ENCODE results near the gene PRDM8. TPM values are rescaled to one million over a fixed set of nuclear protein-coding genes. Genes with fewer than 3 reads are reported as not detected.

The PRDM8 gene
- total RNA-seq, 1 experiment from 2014 or later: not detected

- TF ChIP-seq ZBTB43 (CRISPR knock-in tag; IDR thresholded peaks at IDR 0.05): no peak
Observed at GRCh38 chr4:80199004-80199560, 1.8 kb downstream of the PRDM8 start (continued).

- peaks cover 97% of the 10 kb centered on the region for H3K27me3 Mint-ChIP-seq (ENCODE audit: low read depth)
- no peaks in the 10 kb centered on the region for H3K9me3 Mint-ChIP-seq
- H3K4me1 Mint-ChIP-seq: peaks cover 36% of the 10 kb centered on the region
- H3K27ac Mint-ChIP-seq: no peak overlapping the region
- ChIA-PET CTCF (interaction anchor here (0.5 kb wide), 1 partner anchor 1424 kb away, joined by 6 read pairs; the partner anchor contains the start of gene BMP2K), POLR2A (no interaction called here)
- no peak for TF ChIP-seq MAX (CRISPR knock-in tag; IDR thresholded peaks at IDR 0.05)
- no peak overlapping the region for H3K4me3 Mint-ChIP-seq
- ATAC-seq (no peak), DNase-seq (ENCODE audit: low spot score) (no peak)
- H3K36me3 Mint-ChIP-seq: 0 out of 2 replicates have a peak, but pooled peaks cover 2% of the 10 kb centered on the region
Observed at GRCh38 chr4:80199947-80200346, 2.6 kb downstream of the PRDM8 start.

- POLR2A ChIA-PET: no interaction called here
- Mint-ChIP-seq H3K9me3 (no peaks in the 10 kb centered on the region), H3K36me3 (no peaks in the 10 kb centered on the region), H3K4me1 (peaks cover 36% of the 10 kb centered on the region), H3K27me3 (ENCODE audit: low read depth) (peaks cover 97% of the 10 kb centered on the region), H3K27ac (no peak overlapping the region), H3K4me3 (peak overlapping the region; percentile 62)
- no peak for TF ChIP-seq HMGXB4 (CRISPR knock-in tag; IDR thresholded peaks at IDR 0.05)
- TF ChIP-seq FOXP4 (CRISPR knock-in tag; IDR thresholded peaks at IDR 0.05): 0 out of 2 replicates have a peak, but pooled peaks have one; percentile 54
- TF ChIP-seq FOXK1 (CRISPR knock-in tag; IDR thresholded peaks at IDR 0.05): no peak
- no peak for TF ChIP-seq NR2C2 (CRISPR knock-in tag; IDR thresholded peaks at IDR 0.05)
- CTCF ChIA-PET: interaction anchor here (0.7 to 2.0 kb wide), 14 partner anchors 11 to 829 kb away, joined by 3 to 28 read pairs (median 8); partner anchors contain the start of genes ANTXR2, BMP3, CFAP299 and FGF5
- peak; percentile 29 for DNase-seq (ENCODE audit: low spot score)
- peak; percentile 1; the same call in 1 of the 2 replicates for ATAC-seq
Observed at GRCh38 chr4:80201252-80202151, 4.2 kb downstream of the PRDM8 start.

GRCh38 chr4:80202190-80202711, 4.9 kb downstream of the PRDM8 start:
- Mint-ChIP-seq H3K4me3 (peak overlapping the region; percentile 62), H3K27ac (no peak overlapping the region), H3K27me3 (ENCODE audit: low read depth) (peaks cover 97% of the 10 kb centered on the region), H3K36me3 (no peaks in the 10 kb centered on the region), H3K9me3 (no peaks in the 10 kb centered on the region), H3K4me1 (peaks cover 32% of the 10 kb centered on the region)
- peak; percentile 85 for DNase-seq (ENCODE audit: low spot score)
- ChIA-PET POLR2A (interaction anchor here (1.0 kb wide), 2 partner anchors 17 to 828 kb away, joined by 3 read pairs; partner anchors contain the start of gene BMP3), CTCF (interaction anchor here (0.7 to 2.0 kb wide), 15 partner anchors 9 to 829 kb away, joined by 3 to 28 read pairs (median 8); partner anchors contain the start of genes ANTXR2, BMP3, CFAP299 and FGF5)
- peak; percentile 43 for ATAC-seq
- TF ChIP-seq CTCF (IDR thresholded peaks at IDR 0.05) (peak; percentile 64), PRDM15 (CRISPR knock-in tag; IDR thresholded peaks at IDR 0.05) (no peak), TCF7 (CRISPR knock-in tag; IDR thresholded peaks at IDR 0.05; ENCODE audit: low read depth) (no peak), MAX (CRISPR knock-in tag; IDR thresholded peaks at IDR 0.05) (no peak), SOX15 (CRISPR knock-in tag; IDR thresholded peaks at IDR 0.05) (no peak), NFE2L1 (CRISPR knock-in tag; IDR thresholded peaks at IDR 0.05) (no peak), NFYB (CRISPR knock-in tag; conservative IDR thresholded peaks at IDR 0.05; ENCODE audit: low read depth) (no peak), HMGXB4 (CRISPR knock-in tag; IDR thresholded peaks at IDR 0.05) (peak; percentile 84; the same call in 1 of the 2 replicates)
